WTC11 (cell line): ENCODE measurements around the gene EFEMP2. TPM values are rescaled to one million over a fixed set of nuclear protein-coding genes. Genes with fewer than 3 reads are reported as not detected.

Source experiments
- ATAC-seq: fragments of 200-7000 bp; cut with Tn5 transposase; 2 replicates; pipeline ENCODE4 v1.10.0; 2021; ENCODE audit warnings: mild to moderate bottlenecking, moderate library complexity
- CTCF ChIA-PET: fragments of 300-600 bp; sonication (Branson Sonifier 250); formaldehyde crosslinking; loops from one replicate; lab custom pipeline; 2021; ENCODE audit warnings: antibody characterized with exemption; lab: Charles Lee
- POLR2A ChIA-PET: fragments of 350-600 bp; sonication (Branson Sonifier 250); formaldehyde crosslinking; loops from one replicate; lab custom pipeline; 2021; ENCODE audit warnings: antibody characterized with exemption; lab: Charles Lee
- DNase-seq: peaks from one replicate; pipeline ENCODE4 v3.0.0; 2021; ENCODE audit warnings: low spot score
- H3K27ac Mint-ChIP-seq: 2 replicates; pipeline ENCODE4 v1.8.0; 2021; ENCODE audit warnings: mixed read lengths
- H3K27me3 Mint-ChIP-seq: 2 replicates; pipeline ENCODE4 v1.8.0; 2021; ENCODE audit warnings: low read depth, mild to moderate bottlenecking, moderate library complexity, mixed read lengths
- H3K36me3 Mint-ChIP-seq: 2 replicates; pipeline ENCODE4 v1.8.0; 2021; ENCODE audit warnings: mixed read lengths
- H3K4me1 Mint-ChIP-seq: 2 replicates; pipeline ENCODE4 v1.8.0; 2022; ENCODE audit warnings: mixed read lengths
- H3K4me3 Mint-ChIP-seq: 2 replicates; pipeline ENCODE4 v1.8.0; 2021; ENCODE audit warnings: mild to moderate bottlenecking, moderate library complexity, mixed read lengths
- H3K9me3 Mint-ChIP-seq: 2 replicates; pipeline ENCODE4 v1.8.0; 2021; ENCODE audit warnings: mixed read lengths
- ATF1 ChIP-seq: sonication (generic); formaldehyde crosslinking; IDR thresholded peaks from 2 replicates; pipeline ENCODE4 v1.8.1; 2023; ENCODE audit warnings: mild to moderate bottlenecking, moderate library complexity, missing genetic modification reagents
- ATF6 ChIP-seq: sonication (generic); formaldehyde crosslinking; IDR thresholded peaks from 2 replicates; pipeline ENCODE4 v1.8.1; 2023; ENCODE audit warnings: mild to moderate bottlenecking, missing genetic modification reagents
- E2F4 ChIP-seq: sonication (generic); formaldehyde crosslinking; IDR thresholded peaks from 2 replicates; pipeline ENCODE4 v1.8.1; 2022; ENCODE audit warnings: low read depth, mild to moderate bottlenecking, moderate library complexity, missing genetic modification reagents, borderline replicate concordance
- ELF4 ChIP-seq: sonication (generic); formaldehyde crosslinking; IDR thresholded peaks from 2 replicates; pipeline ENCODE4 v1.8.1; 2022; ENCODE audit warnings: low read depth, mild to moderate bottlenecking, moderate library complexity, missing genetic modification reagents
- ERG ChIP-seq: fragments of 250-450 bp; sonication (Bioruptor Pico); IDR thresholded peaks from 2 replicates; pipeline ENCODE4 v1.8.0; 2021; ENCODE audit warnings: mild to moderate bottlenecking
- FOXK1 ChIP-seq: sonication (generic); formaldehyde crosslinking; IDR thresholded peaks from 2 replicates; pipeline ENCODE4 v1.8.0; 2022; ENCODE audit warnings: mild to moderate bottlenecking, moderate library complexity, missing genetic modification reagents
- GABPB1 ChIP-seq: sonication (generic); formaldehyde crosslinking; IDR thresholded peaks from 2 replicates; pipeline ENCODE4 v1.8.1; 2023; ENCODE audit warnings: mild to moderate bottlenecking, missing genetic modification reagents
- HMGA2 ChIP-seq: fragments of 250-450 bp; sonication (Bioruptor Pico); IDR thresholded peaks from 2 replicates; pipeline ENCODE4 v1.4.0; 2021; ENCODE audit warnings: mild to moderate bottlenecking, moderate library complexity
- JAZF1 ChIP-seq: fragments of 250-450 bp; sonication (Bioruptor Pico); IDR thresholded peaks from 2 replicates; pipeline ENCODE4 v1.9.0; 2021; ENCODE audit warnings: moderate library complexity, mild to moderate bottlenecking, inconsistent platforms
- MYBL2 ChIP-seq: sonication (generic); formaldehyde crosslinking; IDR thresholded peaks from 2 replicates; pipeline ENCODE4 v1.8.1; 2023; ENCODE audit warnings: mild to moderate bottlenecking, moderate library complexity, missing genetic modification reagents
- NFYB ChIP-seq: sonication (generic); formaldehyde crosslinking; conservative IDR thresholded peaks from 2 replicates; pipeline ENCODE4 v1.8.0; 2022; ENCODE audit warnings: low read depth, missing genetic modification reagents
- NR1H2 ChIP-seq: sonication (generic); formaldehyde crosslinking; IDR thresholded peaks from 2 replicates; pipeline ENCODE4 v1.9.0; 2021; ENCODE audit warnings: mild to moderate bottlenecking, moderate library complexity, missing genetic modification reagents
- NR2C2 ChIP-seq: sonication (generic); formaldehyde crosslinking; IDR thresholded peaks from 2 replicates; pipeline ENCODE4 v1.8.0; 2022; ENCODE audit warnings: mild to moderate bottlenecking, missing genetic modification reagents
- NR3C1 ChIP-seq: sonication (generic); formaldehyde crosslinking; conservative IDR thresholded peaks from 2 replicates; pipeline ENCODE4 v1.8.1; 2023; ENCODE audit warnings: low read depth, mild to moderate bottlenecking, missing genetic modification reagents
- OVOL2 ChIP-seq: fragments of 250-450 bp; sonication (Bioruptor Pico); IDR thresholded peaks from 2 replicates; pipeline ENCODE4 v1.9.0; 2021; ENCODE audit warnings: mild to moderate bottlenecking, borderline replicate concordance
- PRRX2 ChIP-seq: fragments of 250-450 bp; sonication (Bioruptor Pico); IDR thresholded peaks from 2 replicates; pipeline ENCODE4 v1.8.0; 2021; ENCODE audit warnings: mild to moderate bottlenecking
- RORB ChIP-seq: fragments of 250-450 bp; sonication (Bioruptor Pico); IDR thresholded peaks from 2 replicates; pipeline ENCODE4 v1.9.0; 2021; ENCODE audit warnings: mild to moderate bottlenecking
- SMAD4 ChIP-seq: sonication (generic); formaldehyde crosslinking; IDR thresholded peaks from 2 replicates; pipeline ENCODE4 v1.8.0; 2022; ENCODE audit warnings: mild to moderate bottlenecking, missing genetic modification reagents
- TCF7 ChIP-seq: sonication (generic); formaldehyde crosslinking; IDR thresholded peaks from 2 replicates; pipeline ENCODE4 v1.8.0; 2022; ENCODE audit warnings: mild to moderate bottlenecking, low read depth, missing genetic modification reagents, moderate library complexity
- USF2 ChIP-seq: sonication (generic); formaldehyde crosslinking; IDR thresholded peaks from 2 replicates; pipeline ENCODE4 v1.8.1; 2023; ENCODE audit warnings: mild to moderate bottlenecking, missing genetic modification reagents, moderate library complexity
- ZBTB21 ChIP-seq: sonication (generic); formaldehyde crosslinking; IDR thresholded peaks from 2 replicates; pipeline ENCODE4 v1.8.1; 2023; ENCODE audit warnings: mild to moderate bottlenecking, missing genetic modification reagents, borderline replicate concordance
- ZNF121 ChIP-seq: sonication (generic); formaldehyde crosslinking; IDR thresholded peaks from 2 replicates; pipeline ENCODE4 v1.8.0; 2023; ENCODE audit warnings: missing genetic modification reagents
- ZNF263 ChIP-seq: sonication (generic); formaldehyde crosslinking; IDR thresholded peaks from 2 replicates; pipeline ENCODE4 v1.8.1; 2022; ENCODE audit warnings: low read depth, mild to moderate bottlenecking, moderate library complexity, missing genetic modification reagents
- ZNF416 ChIP-seq: fragments of 250-450 bp; sonication (Bioruptor Pico); IDR thresholded peaks from 2 replicates; pipeline ENCODE4 v1.9.0; 2021; ENCODE audit warnings: mild to moderate bottlenecking, inconsistent platforms
- ZNF425 ChIP-seq: fragments of 250-450 bp; sonication (Bioruptor Pico); conservative IDR thresholded peaks from 2 replicates; pipeline ENCODE4 v1.9.0; 2021; ENCODE audit warnings: mild to moderate bottlenecking
- ZNF512 ChIP-seq: sonication (generic); formaldehyde crosslinking; IDR thresholded peaks from 2 replicates; pipeline ENCODE4 v1.8.1; 2022; ENCODE audit warnings: missing genetic modification reagents, borderline replicate concordance
- ZNF671 ChIP-seq: fragments of 250-450 bp; sonication (Bioruptor Pico); IDR thresholded peaks from 2 replicates; pipeline ENCODE4 v1.8.0; 2021; ENCODE audit warnings: mild to moderate bottlenecking
- ZSCAN18 ChIP-seq: fragments of 250-450 bp; sonication (Bioruptor Pico); IDR thresholded peaks from 2 replicates; pipeline ENCODE4 v2.1.2; 2022; ENCODE audit warnings: mild to moderate bottlenecking, moderate library complexity
- total RNA-seq: library from RNA; stranded (reverse); gene quantifications from 3 replicates; pipeline ENCODE4 v1.2.3, GENCODE V29; 2021

Gene EFEMP2
- total RNA-seq, 1 experiment from 2014 or later, result 14.2 TPM

- H3K27me3 Mint-ChIP-seq, result peaks cover 10% of the 10 kb centered on the region
- H3K9me3 Mint-ChIP-seq, result peaks cover 6% of the 10 kb centered on the region; the same call in 1 of the 2 replicates
- peak overlapping the region; percentile 71 for H3K27ac Mint-ChIP-seq
- DNase-seq (no peak), ATAC-seq (no peak)
- no peak overlapping the region for H3K4me3 Mint-ChIP-seq
- peaks cover 53% of the 10 kb centered on the region for H3K36me3 Mint-ChIP-seq
- POLR2A ChIA-PET, result interaction anchor here (0.5 to 3.5 kb wide), 12 partner anchors 8 to 930 kb away, joined by 3 to 38 read pairs (median 4); partner anchors contain the start of genes EFEMP2, FIBP, MUS81 and RNASEH2C
- H3K4me1 Mint-ChIP-seq, result peaks cover 24% of the 10 kb centered on the region
- CTCF ChIA-PET, result interaction anchor here (0.6 to 6.3 kb wide), 42 partner anchors 8 to 311 kb away, joined by 3 to 134 read pairs (median 4); partner anchors contain the start of genes AP5B1, BANF1, CCDC85B and EIF1AD
- TF ChIP-seq JAZF1 (CRISPR knock-in tag) (no peak), ERG (CRISPR knock-in tag) (peak; percentile 36; the same call in 1 of the 2 replicates), GABPB1 (CRISPR knock-in tag) (no peak), NR3C1 (CRISPR knock-in tag) (no peak), PRRX2 (peak; percentile 24; the same call in 1 of the 2 replicates), OVOL2 (CRISPR knock-in tag) (no peak), NFYB (CRISPR knock-in tag) (no peak), ZNF671 (CRISPR knock-in tag) (peak; percentile 54; the same call in 1 of the 2 replicates), TCF7 (no peak), MYBL2 (no peak), ZNF512 (CRISPR knock-in tag) (no peak), FOXK1 (CRISPR knock-in tag) (no peak), NR1H2 (no peak), ZNF425 (CRISPR knock-in tag) (peak; percentile 79; the same call in 1 of the 2 replicates), USF2 (no peak), ZSCAN18 (no peak), ATF6 (CRISPR knock-in tag) (no peak), ZBTB21 (CRISPR knock-in tag) (no peak), ZNF263 (CRISPR knock-in tag) (no peak), NR2C2 (CRISPR knock-in tag) (no peak), SMAD4 (CRISPR knock-in tag) (no peak), RORB (CRISPR knock-in tag) (no peak), ZNF416 (peak; percentile 40; the same call in 1 of the 2 replicates), E2F4 (no peak), ATF1 (CRISPR knock-in tag) (no peak), HMGA2 (CRISPR knock-in tag) (no peak), ELF4 (CRISPR knock-in tag) (no peak), ZNF121 (CRISPR knock-in tag) (no peak)
These were observed 20.6 kb downstream of the EFEMP2 start for GRCh38 chr11:65851811-65852507.
